ENCODE results near the gene ODF4.
"Not testable (repeated sequence)": the region's sequence is repeated elsewhere in the genome, so short reads cannot be mapped to it uniquely, and the experiment has no call there.

ODF4 gene

GRCh38 chr17:8322061-8322460, 17.6 kb upstream of the ODF4 start:
- in situ Hi-C loops (cut with HindIII; ENCODE audit: low pct_ligation_motif_present, low pct_unique_long_range_greater_than_20kb, low sequenced_read_pairs), result no loop called here
- no peak for DNase-seq

DNA sequence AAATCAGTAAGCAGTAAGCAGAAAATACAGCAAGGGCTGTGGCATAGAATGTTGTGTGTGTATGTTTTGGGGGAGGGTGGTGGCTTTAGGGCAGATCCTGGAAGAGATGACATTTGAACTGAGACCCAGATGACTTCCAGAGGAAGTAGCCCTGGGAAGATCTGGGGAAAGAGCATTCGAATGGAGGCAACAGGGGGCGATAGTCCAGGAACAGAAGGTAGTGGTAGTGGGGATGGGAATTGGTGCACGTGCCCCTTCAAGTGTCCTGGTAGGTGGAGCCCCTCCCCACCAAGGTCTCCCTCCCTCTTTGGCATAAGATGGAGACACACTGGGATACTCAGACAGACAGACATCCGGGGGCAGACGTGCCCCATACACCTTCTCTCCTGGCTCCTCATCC, 15.5 kb upstream of the ODF4 start:
- in situ Hi-C loops (cut with HindIII; ENCODE audit: low pct_ligation_motif_present, low pct_unique_long_range_greater_than_20kb, low sequenced_read_pairs), result no loop called here
- DNase-seq, result no peak

GRCh38 chr17:8324923-8325322, 14.7 kb upstream of the ODF4 start:
- no peak for DNase-seq
- in situ Hi-C loops (cut with HindIII; ENCODE audit: low pct_ligation_motif_present, low pct_unique_long_range_greater_than_20kb, low sequenced_read_pairs), result no loop called here

DNA sequence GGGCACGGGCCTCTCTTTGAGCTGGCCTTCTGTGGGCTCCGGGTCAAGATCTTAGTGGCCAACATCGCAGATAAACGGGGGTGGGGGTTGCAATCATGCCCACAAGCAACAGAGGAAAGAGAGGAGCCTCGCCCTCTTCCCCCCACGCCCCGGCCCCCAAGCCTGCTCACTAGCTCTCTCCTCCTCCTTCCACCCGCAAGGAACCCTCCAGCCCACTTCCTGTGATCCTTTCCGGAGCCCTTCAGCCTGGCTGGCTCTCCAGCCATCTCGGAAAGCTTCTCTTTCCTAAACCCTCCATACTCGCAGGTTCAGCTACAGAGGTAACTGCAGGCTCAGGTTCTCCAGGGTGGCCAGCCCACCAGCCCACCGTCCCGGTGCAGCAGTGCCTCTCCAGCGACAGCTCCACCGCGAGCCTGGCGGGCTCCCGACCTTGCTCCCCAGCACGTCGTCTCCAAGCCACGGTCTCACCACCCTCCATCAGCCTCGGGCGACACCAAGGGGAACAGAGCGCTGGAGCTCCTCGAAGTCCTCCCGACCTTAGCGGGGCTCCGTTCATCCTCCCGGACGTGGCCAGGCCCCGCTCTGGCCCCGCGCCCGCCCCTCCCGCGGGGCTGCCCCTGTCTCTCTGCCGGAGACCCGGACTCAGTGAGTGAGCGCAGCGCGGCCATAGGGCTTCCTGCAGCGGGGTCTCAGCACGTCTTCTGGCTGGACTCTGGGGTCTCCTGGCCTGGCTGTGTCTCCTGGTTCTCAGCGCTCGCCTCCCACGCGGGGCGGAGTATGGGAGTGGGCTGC, 12.9 kb upstream of the ODF4 start:
- DNase-seq, result no peak
- in situ Hi-C loops (cut with HindIII; ENCODE audit: low pct_ligation_motif_present, low pct_unique_long_range_greater_than_20kb, low sequenced_read_pairs), result no loop called here

GRCh38 chr17:8327303-8327649, 12.4 kb upstream of the ODF4 start:
- DNase-seq, result no peak

GRCh38 chr17:8332128-8332527, 7.5 kb upstream of the ODF4 start:
- DNase-seq, result no peak
- in situ Hi-C loops (cut with HindIII; ENCODE audit: low pct_ligation_motif_present, low pct_unique_long_range_greater_than_20kb, low sequenced_read_pairs), result no loop called here

More at GRCh38 chr17:8327303-8327649, 12.4 kb upstream of the ODF4 start:
- in situ Hi-C loops (cut with HindIII; ENCODE audit: low pct_ligation_motif_present, low pct_unique_long_range_greater_than_20kb, low sequenced_read_pairs), result no loop called here

- in situ Hi-C loops (cut with HindIII; ENCODE audit: low pct_ligation_motif_present, low pct_unique_long_range_greater_than_20kb, low sequenced_read_pairs), result no loop called here
- DNase-seq, result no peak
These were observed 7.0 kb upstream of the ODF4 start for GRCh38 chr17:8332688-8333087.

DNA sequence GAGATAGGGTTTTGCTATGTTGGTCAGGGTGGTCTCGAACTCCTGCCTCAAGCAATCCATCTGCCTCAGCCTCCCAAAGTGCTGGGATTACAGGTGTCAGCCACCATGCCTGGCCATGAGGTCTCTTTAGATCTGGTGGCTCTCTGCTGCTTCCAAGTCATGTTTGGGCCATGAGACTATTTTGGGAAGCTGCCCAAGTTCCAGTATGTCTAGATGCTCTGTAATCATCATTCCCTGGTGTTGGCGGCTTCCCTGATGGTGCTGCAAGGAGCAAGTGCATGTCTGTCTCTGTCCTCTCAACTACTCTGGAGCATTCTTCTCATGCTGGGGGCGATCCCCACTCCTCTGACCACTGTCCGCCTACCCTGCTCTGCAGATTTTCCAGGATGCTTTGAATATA, 6.4 kb upstream of the ODF4 start:
- no peak for DNase-seq
- in situ Hi-C loops (cut with HindIII; ENCODE audit: low pct_ligation_motif_present, low pct_unique_long_range_greater_than_20kb, low sequenced_read_pairs), result no loop called here

GRCh38 chr17:8337802-8338752, 1.6 kb upstream of the ODF4 start:
- no peak for DNase-seq
- in situ Hi-C loops (cut with HindIII; ENCODE audit: low pct_ligation_motif_present, low pct_unique_long_range_greater_than_20kb, low sequenced_read_pairs), result no loop called here

- DNase-seq, result no peak
- in situ Hi-C loops (cut with HindIII; ENCODE audit: low pct_ligation_motif_present, low pct_unique_long_range_greater_than_20kb, low sequenced_read_pairs), result no loop called here
These were observed 893 bp upstream of the ODF4 start for GRCh38 chr17:8338753-8339140.

- in situ Hi-C loops (cut with HindIII; ENCODE audit: low pct_ligation_motif_present, low pct_unique_long_range_greater_than_20kb, low sequenced_read_pairs), result no loop called here
- no peak for DNase-seq
These were observed 1.8 kb downstream of the ODF4 start for GRCh38 chr17:8341456-8341855.

DNA sequence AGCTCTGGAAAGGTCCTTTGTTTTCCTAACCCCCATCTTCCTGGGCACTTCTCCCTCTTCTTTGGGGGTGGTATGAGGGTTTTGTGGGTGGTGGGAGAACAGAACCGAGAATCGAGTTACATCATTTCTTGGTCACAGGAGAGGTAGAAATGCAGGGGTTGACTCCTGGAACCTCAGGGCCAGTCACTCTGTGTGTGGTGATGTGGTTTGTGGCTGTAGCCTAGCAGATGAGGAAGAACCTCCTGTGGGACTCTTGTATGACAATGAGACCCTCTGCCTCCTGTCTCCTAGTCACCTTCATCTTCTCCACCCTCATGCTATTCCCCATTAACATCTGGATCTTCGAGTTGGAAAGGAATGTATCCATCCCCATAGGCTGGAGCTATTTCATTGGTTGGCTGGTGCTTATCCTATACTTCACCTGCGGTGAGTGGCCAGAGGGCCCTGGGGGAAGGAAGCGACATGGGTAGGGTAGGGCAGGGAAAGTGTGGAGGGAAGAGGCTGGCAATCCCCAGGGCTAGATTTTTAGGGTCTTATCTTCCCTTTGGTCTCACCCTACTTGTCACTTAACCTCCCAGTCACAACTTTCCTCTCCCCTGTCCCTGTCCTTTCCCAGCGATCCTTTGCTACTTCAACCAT, 5.5 kb downstream of the ODF4 start:
- DNase-seq, result no peak
- in situ Hi-C loops (cut with HindIII; ENCODE audit: low pct_ligation_motif_present, low pct_unique_long_range_greater_than_20kb, low sequenced_read_pairs), result no loop called here

GRCh38 chr17:8345951-8346665, 6.5 kb downstream of the ODF4 start:
- in situ Hi-C loops (cut with HindIII; ENCODE audit: low pct_ligation_motif_present, low pct_unique_long_range_greater_than_20kb, low sequenced_read_pairs), result no loop called here
- DNase-seq, result no peak

GRCh38 chr17:8347001-8347400, 7.4 kb downstream of the ODF4 start:
- DNase-seq; in situ Hi-C loops (cut with HindIII; ENCODE audit: low pct_ligation_motif_present, low pct_unique_long_range_greater_than_20kb, low sequenced_read_pairs): not testable (repeated sequence)

DNA sequence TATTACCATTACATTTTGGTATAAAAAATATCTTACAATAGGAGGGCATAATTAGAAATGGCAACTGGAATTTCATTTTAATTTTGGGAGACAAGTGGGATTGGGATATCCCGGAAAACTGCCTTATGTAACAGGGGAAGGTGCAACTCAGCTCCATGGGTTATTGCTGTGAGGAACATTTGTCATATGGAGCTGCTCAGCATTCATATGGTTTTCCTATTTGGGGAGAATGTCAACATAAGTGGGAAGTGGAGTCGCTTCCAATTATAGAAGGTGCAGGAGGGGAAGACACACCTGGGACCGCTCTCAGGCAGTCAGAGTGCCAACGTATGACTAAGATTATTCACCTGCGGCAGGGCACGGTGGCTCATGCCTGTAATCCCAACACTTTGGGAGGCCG, 10.7 kb downstream of the ODF4 start:
- DNase-seq, result no peak
- in situ Hi-C loops (cut with HindIII; ENCODE audit: low pct_ligation_motif_present, low pct_unique_long_range_greater_than_20kb, low sequenced_read_pairs), result no loop called here

GRCh38 chr17:8353736-8354135, 14.1 kb downstream of the ODF4 start:
- no peak for DNase-seq
- in situ Hi-C loops (cut with HindIII; ENCODE audit: low pct_ligation_motif_present, low pct_unique_long_range_greater_than_20kb, low sequenced_read_pairs), result no loop called here

GRCh38 chr17:8354236-8354635, 14.6 kb downstream of the ODF4 start:
- in situ Hi-C loops (cut with HindIII; ENCODE audit: low pct_ligation_motif_present, low pct_unique_long_range_greater_than_20kb, low sequenced_read_pairs), result no loop called here
- no peak for DNase-seq

GRCh38 chr17:8357910-8358309, 18.3 kb downstream of the ODF4 start:
- in situ Hi-C loops (cut with HindIII; ENCODE audit: low pct_ligation_motif_present, low pct_unique_long_range_greater_than_20kb, low sequenced_read_pairs), result no loop called here
- no peak for DNase-seq

DNA sequence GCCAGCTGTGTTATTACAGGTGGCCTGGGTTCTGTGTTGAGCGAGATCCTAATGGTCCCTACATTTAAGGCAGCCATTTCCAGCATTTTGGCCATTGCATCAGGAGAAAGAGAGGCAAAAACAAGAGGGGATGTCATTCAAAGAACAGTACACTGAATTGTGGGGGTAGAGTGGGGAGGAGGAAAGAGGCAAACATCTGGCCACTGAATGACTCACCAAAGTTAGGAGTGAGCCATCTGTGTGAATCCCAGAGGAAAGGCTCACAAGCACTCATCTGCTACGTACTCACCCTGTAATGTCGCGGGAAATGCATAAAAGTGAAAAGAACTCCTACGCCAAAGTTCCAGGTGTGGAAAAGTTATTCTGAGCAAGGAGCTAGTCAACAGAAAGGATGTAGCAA, 20.1 kb downstream of the ODF4 start:
- DNase-seq, result no peak
- in situ Hi-C loops (cut with HindIII; ENCODE audit: low pct_ligation_motif_present, low pct_unique_long_range_greater_than_20kb, low sequenced_read_pairs), result no loop called here
